Esophagus squamous epithelium (tissue), 4 donors: ENCODE data around the gene WNK2.

Experiments
- POLR2A ChIP-seq, 4 donors: fragments of 450-650 bp; IDR thresholded peaks; one replicate each; pipeline ENCODE4 v1.6.1; 2017; ENCODE audit warnings: antibody characterized with exemption in 4 of 4, mild to moderate bottlenecking in 4 of 4, moderate library complexity in 3 of 4
- TF ChIP-seq, protein P1 (sequence below), 6 experiments: fragments of 450-650 bp in 4 of 6; fragments of 200-600 bp in 2 of 6; sonication (generic) in 2 of 6; IDR thresholded peaks; one replicate each; pipeline ENCODE4 v1.5.1; 2016 to 2019; ENCODE audit warnings: antibody characterized with exemption in 6 of 6, mild to moderate bottlenecking in 4 of 6, moderate library complexity in 4 of 6

DNA sequence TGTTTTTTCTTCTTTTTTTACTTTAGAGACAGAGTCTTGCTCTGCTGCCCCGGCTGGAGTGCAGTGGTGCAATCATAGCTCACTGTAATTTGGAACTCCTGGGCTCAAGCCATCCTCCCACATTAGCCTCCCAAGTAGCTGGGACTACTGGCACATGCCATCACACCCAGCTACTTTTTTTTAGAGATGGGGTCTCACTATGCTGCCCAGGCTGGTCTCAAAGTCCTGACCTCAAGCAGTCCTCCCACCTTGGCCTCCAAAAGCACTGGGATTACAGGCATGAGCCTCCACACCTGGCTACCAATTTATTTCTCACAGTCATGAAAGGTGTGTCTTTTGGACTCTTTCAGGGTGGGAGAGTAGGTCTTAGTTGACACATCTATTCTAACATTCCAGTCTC is 184.5 kb downstream of the WNK2 start:
- TF ChIP-seq, protein P1, sequence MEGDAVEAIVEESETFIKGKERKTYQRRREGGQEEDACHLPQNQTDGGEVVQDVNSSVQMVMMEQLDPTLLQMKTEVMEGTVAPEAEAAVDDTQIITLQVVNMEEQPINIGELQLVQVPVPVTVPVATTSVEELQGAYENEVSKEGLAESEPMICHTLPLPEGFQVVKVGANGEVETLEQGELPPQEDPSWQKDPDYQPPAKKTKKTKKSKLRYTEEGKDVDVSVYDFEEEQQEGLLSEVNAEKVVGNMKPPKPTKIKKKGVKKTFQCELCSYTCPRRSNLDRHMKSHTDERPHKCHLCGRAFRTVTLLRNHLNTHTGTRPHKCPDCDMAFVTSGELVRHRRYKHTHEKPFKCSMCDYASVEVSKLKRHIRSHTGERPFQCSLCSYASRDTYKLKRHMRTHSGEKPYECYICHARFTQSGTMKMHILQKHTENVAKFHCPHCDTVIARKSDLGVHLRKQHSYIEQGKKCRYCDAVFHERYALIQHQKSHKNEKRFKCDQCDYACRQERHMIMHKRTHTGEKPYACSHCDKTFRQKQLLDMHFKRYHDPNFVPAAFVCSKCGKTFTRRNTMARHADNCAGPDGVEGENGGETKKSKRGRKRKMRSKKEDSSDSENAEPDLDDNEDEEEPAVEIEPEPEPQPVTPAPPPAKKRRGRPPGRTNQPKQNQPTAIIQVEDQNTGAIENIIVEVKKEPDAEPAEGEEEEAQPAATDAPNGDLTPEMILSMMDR (IDR thresholded peaks at IDR 0.05): no peak
- TF ChIP-seq POLR2A (IDR thresholded peaks at IDR 0.05): no peak
